ENCODE data around the gene STXBP1.
"Not testable (repeated sequence)": the region's sequence is repeated elsewhere in the genome, so short reads cannot be mapped to it uniquely, and the experiment has no call there.

Gene STXBP1

GRCh38 chr9:127611899-127612790, at the start of gene STXBP1:
Gene STXBP1, plus strand, starts transcription at chr9:127612277. Its CDS starts 127 bp downstream, at chr9:127612404.
- DNase-seq: peak; percentile 93

DNA sequence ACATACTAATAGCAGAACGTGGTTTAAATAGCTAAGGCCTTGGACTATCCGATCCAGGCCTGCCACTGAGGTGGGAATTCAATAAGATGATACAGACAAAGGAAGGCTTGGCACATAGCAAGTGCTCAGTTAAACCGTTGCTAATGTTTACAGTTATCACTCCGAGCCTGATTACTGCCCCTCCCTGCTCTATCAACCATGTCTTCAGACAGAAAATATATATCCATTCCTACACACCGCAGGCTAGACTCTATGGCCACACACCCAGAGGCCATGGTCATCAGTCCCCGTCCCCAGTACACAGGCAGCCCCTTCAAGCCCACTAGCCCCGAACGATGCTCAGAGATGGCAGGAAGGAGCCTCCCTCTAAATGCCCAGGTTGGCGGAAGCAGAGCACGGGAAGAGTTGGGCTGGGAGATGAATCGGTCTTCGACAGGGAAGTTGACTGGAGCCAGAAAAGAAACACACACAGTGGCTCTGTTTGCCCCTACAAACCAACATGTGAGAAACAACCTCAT, 49.7 kb upstream of the STXBP1 start:
- DNase-seq: no peak

DNA sequence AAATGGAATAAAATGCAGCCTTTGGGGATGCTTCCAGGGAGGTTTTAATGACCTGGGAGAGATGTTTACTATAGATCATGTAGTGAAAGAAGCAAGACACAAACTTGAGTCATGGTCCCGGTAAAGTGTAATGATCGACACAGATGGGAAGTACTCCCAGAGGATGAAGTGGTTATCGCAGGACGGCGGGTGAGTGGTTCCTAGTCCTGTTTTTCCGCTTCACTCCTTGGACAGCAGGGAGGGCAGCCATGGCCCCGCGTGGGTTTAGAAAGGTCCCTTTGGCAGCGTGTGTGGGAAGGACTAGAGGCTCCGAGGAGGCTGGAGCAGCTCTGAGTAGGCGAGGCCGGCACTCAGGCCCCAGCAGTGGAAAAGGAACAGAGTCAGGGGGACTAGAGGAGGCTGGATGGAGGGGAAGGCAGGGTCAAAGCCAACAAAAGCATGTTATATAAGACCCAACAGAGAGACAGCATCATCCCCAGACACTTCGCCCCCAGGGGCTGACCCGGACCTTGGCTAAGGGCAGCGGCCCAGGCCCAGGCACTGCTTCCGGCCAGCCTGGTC, 49.2 kb upstream of the STXBP1 start:
- no peak for DNase-seq

GRCh38 chr9:127563579-127563978, 48.5 kb upstream of the STXBP1 start:
- no peak for DNase-seq

GRCh38 chr9:127565231-127565630, 46.8 kb upstream of the STXBP1 start:
- DNase-seq: no peak

GRCh38 chr9:127566351-127567001, 45.6 kb upstream of the STXBP1 start:
- DNase-seq: no peak

DNA sequence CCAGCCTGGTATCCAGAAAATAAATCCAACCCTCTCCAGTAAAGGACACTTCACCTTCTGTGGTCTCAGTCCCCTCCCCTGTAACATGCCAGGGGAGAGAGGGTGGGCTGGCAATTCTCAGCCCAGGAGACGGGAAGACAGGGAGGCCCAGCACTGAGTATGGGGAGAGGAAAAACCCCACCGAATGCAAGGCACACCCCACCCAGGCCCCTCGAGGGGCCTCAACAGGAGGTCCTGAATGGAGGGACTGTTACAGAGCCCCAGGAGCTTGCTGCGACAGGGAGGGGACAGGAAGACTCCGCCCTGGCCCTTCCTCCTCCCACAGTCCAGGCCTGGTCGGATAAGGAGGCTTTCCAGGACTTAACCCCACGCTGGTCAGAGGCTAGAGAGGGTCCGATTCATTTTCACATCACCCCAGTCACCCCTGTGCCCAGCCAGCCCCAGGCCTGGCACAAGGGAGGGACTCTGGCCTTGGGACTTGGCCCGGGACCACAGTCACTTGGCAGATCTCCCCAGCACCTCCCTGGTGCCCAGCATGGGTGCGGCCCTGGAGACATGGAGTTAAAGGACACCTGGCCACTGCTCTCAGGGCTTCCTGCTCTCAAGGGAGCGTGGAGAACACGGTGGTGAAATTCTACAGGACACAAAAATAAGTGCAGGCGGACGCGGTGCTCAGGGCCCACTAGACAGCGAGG, 44.9 kb upstream of the STXBP1 start:
- DNase-seq: no peak

GRCh38 chr9:127567730-127568617, 44.1 kb upstream of the STXBP1 start:
- no peak for DNase-seq

DNA sequence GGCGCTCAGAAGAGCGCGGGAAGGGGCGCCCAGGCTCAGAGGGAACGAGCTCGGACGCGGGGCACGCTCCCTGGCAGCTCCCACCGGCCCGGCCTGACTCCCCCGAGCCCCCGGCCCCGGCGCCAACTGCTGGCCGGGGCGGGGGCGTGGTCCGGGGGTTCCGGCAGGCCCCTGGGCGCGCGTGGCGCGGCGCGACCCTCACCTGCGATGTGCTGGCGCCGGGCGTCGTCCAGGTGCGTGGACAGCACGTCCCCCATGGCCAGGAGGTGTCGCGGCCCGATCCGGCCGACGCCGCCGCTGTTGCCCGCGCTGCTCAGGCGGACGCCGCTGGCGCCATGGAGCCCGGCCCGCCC, 43.5 kb upstream of the STXBP1 start:
- no peak for DNase-seq

- DNase-seq: peak; percentile 86
Observed at GRCh38 chr9:127568971-127569885, 42.8 kb upstream of the STXBP1 start.

- DNase-seq: peak; percentile 73
Observed at GRCh38 chr9:127569886-127570401, 42.1 kb upstream of the STXBP1 start.

DNA sequence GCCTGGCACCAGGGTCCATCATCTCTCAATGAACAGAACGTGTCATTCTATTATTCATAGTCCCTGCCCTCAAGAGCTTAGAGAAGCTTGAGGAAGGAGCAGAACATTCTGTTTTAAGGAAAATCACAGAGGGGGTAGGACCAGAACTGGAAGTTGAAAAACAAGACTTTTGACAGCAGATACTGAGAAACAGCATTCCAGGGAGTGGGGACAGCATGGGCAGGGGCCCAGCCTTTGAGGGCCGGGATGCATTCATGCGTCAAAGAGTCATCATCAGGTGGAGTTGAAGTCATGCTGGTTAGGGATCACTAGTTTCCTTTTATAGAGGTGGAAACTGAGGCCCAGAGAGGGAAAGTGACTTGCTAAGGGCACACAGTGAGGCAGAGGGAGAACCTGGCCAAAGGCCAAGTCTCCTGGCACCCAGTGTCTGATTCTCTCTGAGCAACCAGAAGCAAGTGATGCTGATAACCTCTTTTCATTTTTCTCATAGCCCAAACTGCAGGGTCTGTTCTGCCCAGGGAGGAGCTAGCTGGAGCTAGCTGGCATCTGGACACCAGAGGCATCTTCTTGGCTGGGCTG, 41.5 kb upstream of the STXBP1 start:
- no peak for DNase-seq

DNA sequence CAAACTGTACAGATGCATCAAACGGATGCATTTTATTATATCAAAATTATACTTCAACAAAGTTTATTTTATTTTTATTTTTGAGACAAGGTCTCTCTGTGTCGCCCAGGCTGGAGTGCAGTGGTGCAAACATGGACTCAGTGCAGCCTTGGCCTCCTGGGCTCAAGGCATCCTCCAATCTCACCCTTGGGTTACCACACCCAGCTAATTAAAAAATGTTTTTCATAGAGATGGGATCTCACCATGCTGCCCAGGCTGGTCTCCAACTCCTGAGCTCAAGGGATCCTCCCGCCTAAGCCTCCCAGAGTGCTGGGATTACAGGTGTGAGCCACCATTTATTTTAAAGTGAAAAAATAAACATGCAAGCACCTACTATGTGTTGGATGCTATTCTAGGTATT, 40.1 kb upstream of the STXBP1 start:
- no peak for DNase-seq

DNA sequence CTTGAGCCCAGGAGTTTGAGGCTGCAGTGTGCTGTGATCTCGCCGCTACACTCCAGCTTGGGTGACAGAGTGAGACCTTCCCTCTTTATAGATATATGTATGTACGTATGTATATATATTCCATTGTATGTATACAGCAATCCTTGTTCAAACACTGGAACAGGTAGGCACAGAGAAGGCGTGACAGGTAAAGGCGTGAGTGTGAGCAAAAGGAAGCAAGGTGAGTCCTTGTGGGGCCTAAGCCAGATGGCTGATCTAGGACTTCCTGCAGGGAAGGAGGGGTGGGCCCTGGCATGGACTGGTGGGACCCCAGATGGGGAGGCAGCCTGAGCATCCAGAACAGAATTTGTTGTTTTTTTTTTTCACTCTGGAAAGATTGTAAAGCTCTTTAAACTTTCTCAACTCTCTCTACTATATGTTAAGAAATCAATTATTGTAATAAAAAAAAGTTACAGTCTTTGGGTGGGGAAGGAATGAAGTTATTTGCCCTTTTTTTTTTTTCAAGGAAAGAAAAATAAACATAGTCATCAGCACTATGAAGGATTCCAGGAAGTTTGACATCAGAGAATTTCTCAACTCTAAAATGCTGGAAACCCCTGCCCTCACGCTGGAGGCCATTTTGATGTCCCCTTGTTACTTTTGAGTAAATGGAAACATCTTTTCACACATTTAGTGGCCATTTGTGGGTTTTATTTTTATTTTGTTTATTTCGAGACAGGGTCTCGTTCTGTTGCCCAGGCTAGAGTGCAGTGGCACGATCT, 38.9 kb upstream of the STXBP1 start:
- DNase-seq: no peak

- DNase-seq: peak; percentile 50
Observed at GRCh38 chr9:127574072-127574993, 37.7 kb upstream of the STXBP1 start.

- DNase-seq: no peak
Observed at GRCh38 chr9:127575875-127576778, 36.0 kb upstream of the STXBP1 start.

GRCh38 chr9:127577194-127577593, 34.9 kb upstream of the STXBP1 start:
- DNase-seq: not testable (repeated sequence)
